Measurements from ENCODE around the gene FUZ. TPM values are rescaled to one million over a fixed set of nuclear protein-coding genes. Genes with fewer than 3 reads are reported as not detected.

The FUZ gene
- polyA plus RNA-seq, 12 donors, result 11.8 to 41.9 (median 16.0) TPM; not detected in 1

DNA sequence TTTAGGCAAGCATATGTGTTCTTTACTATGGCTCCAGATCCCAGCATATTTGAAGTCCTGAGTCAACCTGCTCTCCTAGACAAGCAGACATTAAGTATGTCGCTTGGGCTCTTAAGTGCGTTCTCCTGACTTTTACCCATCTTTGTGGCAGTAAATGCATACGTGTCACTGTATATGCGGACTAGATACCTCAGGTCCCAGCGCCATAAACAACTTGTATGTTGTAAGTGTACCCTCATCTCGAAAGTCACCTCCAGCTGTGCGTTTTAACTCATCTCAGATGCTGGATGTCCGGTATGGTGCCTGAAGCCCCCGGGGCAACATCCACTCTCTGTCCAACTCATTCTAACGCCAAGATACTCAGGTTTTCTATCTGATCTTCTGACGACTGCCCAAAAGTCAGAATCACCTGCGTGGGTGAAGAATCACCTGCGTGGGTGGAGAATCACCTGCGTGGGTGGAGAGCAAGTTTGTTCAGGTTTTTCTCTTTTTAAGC is 39.6 kb upstream of the FUZ start:
- no peak for DNase-seq

DNA sequence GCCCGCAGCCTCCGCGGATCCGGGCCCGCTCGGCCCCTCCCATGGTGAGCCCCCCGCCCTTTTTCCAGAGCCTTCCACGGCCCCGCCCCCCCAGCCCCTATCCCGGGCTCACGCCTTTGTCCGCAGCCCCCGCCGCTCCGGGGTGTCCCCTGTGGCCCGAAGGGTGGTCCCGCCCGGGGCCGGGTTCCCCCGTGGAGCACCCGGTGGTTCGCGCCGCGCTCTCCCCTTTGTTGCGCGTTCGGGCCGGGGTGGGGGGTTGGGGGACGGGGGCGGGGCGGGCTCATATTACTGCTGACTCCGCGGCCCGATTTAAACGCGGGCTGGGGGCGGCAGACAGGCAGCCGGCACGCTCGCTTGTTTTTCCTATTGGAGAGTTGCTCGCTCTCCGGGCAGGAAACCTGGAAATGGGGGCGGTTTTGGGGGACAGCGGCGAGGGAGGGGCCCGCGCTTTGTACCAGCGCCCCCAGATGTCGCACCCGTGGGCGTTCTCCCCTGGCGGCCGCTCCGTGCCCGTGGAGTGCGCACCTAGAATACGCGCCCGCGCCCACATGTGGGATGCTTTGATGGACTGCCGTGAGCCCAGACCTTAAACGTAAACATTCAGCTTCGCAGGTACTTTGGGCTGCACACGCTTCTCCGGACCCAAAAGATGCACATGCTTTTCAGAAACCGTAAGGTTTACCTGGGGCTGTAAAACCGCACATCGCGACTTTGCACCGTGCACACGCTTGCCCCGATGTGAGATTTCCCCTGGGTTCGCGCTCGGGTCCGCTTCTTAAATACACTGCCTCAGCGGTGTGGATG is 38.6 kb upstream of the FUZ start:
- peak; percentile 43 for DNase-seq

DNA sequence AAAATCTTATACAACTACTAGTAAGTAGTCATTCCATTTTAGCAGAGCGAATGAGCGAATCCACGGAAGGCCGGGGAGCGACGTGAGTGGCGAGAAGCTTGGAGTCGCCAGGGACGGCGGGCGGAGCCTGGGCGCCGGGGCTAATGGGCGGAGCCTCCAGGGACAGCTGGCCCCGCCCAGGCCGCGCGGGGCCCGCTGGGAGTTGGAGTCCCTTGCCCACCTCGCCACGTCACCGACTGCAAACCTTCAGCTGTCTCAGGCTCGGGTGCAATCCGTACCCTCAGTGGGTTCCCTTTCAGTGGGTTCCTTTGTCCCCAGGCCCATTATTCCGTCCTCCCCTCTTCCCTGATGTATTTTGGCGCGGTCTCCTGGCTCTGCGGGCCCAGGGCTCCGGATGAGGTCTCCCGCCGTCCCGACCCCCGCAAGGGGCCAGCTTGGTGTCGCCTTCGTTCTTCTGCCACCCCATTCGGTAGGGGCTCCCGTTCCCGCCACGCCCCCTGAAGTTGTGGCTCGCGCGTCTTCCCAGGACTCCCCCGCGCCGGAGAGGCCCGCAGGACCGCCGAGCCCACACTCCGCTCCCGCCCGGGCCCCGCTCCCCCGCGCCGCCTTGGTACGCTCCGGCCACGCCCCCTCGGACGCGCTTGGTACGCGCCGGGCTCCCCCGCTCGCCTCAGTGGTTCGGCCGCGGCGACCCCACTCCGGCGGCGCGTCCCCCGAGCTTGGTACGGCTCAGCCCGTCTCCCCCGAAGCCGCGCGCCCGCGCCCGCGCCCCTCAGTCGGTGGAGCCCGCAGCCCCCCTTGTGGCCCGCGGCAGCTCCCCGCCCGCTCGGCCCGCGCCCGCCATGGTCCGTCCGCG is 37.6 kb upstream of the FUZ start, which contains the start of gene PTOV1:
Gene PTOV1 (plus strand): TSS at position 673 of the 856 bp plus-strand sequence.
- peak; percentile 91 for DNase-seq

DNA sequence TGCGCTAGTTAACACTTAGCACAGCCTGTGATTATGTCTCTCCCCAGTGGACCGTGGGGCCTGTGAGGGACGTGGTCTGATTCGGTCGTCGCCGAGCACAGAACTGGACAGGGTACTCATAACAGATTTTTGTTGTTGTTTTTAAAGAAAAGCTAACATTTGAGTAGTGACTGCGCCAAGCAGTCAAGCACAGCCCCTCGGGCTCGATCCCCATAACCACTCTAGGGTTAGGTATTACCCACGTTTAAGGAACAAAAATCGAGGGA is 37.1 kb upstream of the FUZ start:
- DNase-seq, result no peak

DNA sequence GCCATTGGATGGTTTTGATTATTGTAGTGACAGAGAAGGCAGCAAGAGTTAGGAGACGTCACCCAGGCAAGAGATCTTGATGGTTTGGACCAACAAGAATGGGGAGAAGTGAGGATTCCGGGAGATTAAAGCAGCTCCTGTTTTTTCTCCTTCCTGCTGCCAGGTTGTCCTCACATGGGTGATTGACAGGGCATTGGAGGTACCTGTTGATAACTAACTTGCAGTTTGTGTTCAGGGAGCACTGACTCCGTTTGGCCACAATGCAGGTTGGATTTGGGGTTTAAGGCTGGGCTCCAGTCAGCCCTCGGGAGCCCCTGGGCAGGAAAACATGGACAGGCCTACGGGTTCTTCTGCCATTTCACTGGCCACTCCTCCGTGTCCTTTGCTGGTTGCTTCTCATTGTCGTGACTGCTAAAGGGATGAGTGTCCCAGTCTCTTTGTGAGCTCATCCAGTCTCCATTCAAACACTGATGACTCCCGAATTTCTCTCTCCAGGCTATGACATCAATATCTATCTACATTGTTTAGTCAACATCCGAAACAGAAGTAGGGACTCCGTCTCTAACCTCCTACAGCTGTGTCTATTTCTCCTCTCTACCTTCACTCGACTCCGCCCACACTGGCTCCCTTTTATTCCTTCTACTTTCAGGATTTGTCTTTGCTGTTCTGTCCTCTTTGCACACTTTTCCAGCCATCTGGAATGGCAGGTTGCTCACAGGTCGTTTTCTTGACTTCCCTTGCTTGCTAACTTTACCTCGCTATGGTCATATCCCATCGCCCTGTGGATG is 36.5 kb upstream of the FUZ start:
- DNase-seq, result no peak

DNA sequence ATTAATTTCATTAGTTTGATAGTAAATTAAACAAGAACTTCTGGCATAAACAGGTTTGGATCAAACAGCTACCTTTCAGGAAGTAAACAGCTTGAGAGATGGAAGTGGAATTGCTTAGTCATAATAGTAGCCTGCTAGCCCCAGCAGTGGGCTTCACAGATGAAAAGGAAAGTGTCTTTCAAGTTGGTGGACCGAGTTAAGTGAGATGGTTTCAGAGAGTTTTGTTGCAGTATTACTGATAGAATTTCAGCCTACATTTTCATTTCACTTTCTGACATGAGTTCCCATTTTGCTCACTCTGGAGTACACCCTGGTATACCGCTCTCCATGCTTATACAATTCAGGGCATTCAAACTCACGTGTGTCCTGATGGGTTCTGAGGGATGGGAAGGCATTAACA is 35.8 kb upstream of the FUZ start:
- DNase-seq, result no peak

DNA sequence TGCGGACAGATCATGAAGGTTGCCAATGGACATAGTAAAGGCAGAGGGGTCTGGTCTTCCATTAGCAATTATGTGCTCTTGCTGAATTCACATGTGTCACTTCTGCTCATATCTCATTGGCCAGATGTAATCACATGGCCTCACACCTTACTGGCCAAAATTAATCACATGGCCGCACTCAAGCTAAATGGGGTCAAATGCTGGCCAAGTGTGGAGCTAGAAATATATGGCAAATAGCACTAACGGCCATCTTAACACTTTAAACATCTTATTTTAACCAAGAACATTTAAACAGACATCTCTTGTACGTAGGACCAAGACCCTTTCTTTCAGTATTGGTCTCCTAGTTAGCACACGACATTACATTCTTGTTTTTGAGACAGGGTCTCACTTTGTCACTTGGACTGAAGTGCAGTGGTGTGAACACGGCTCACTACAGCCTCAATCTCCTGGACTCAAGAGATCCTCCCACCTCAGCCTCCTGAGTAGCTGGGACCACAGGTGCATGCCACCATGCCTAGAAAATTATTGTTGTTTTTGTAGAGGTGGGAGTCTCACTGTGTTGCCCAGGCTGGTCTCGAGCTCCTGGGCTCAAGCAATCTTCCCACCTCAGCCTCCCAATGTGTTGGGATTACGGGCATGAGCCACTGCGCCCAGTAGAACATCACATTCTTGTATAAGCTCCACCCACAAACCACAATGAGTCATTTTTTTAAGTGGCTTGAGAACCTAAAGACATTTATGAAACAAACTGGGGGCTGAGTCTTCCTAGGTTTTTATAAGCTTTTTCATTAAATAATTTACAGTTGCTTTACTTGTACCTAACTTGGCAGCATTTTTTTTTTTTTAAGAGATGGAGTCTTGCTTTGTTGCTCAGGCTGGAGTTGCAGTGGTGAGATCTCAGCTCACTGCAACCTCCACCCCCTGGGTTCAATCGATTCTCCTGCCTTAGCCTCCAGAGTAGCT is 34.9 kb upstream of the FUZ start:
- no peak for DNase-seq

DNA sequence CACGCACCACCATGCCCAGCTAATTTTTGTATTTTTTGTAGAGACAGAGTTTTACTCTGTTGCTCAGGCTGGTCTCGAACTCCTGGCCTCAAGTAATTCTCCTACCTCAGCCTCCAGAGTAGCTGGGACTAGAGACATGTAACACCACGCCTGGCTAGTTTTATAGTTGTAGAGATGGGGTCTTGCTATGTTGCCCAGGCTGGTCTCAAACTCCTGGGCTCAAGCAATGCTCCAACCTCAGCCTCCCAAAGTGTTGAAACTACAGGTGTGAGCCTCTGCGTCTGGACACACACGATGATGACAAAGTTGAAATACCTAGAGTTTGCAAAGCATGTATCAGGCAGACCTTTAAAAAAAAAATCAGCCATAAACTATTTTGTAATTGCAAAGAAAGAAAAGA is 33.3 kb upstream of the FUZ start:
- no peak for DNase-seq

DNA sequence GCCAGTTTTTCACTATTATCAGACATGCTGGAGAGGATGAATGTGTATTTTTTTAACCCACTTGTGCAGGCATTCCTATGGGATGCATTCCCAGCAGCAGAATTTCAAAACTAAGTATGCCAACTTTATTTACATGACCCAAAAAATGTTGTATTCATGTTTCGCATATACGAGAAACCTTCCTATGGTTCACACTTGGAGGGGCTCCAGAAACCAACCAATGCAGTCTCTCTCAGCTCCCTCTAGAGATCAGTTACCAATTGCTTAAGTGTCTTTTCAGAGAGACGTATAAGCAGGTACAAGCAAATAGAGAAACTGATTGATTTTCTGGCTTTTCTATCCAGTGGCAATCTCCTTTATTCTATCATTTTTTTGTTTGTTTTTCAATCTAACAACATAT is 32.3 kb upstream of the FUZ start:
- no peak for DNase-seq

DNA sequence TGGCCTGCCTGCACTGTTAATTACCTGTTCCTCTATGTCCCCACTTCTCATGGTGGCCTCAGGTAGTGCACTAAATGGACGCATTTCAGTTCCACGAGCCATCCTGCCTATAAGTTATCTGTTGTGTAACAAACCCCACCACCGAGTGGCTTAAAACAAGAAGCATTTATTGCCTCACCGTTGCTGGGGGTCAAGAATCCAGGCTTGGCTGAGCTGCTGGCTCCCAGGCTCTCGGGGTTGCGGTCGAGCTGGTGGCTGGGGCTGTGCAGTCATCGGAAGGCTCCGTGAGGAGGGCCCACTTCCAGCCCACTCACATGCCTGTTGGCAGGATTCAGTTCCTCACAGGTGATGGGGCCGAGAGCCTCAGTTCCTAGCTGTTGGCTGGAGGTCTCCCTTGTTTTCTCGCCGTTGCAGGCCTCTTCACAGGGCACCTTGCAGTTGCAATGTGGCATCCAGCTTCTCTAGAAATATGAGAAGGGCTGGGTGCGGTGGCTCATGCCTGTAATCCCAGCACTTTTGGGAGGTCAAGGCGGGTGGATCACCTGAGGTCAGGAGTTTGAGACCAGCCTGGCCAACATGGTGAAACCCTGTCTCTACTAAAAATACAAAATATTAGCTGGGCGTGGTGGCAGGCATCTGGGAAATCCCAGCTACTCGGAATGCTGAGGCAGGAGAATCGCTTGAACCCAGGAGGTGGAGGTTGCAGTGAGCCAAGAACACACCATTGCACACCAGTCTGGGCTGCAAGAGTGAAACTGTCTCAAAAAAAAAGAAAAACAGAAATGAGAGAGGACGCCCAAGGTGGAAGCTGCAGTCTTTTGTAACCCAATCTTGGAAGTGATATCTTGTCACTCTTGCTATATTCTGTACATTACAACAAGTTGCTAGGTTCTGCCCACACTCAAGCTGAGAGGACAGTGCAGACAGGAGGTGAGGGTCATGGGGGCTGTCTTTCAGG is 31.3 kb upstream of the FUZ start:
- DNase-seq, result no peak

DNA sequence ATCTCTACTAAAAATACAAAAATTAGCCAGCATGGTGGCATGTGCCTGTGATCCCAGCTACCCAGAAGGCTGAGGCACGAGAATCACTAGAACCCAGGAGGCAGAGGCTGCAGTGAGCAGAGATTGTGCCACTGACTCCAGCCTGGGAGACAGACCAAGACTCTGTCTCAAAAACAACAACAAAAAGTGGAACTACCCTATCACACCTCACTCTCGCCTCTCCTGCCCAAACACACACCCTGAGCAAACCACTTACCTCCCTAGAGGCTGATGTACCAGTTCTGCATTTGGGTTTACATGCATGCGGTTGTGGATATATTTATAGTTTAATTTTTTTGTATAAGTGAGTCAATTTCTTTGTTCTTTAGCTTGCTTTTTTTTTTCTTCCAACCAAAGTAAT is 30.2 kb upstream of the FUZ start:
- no peak for DNase-seq

DNA sequence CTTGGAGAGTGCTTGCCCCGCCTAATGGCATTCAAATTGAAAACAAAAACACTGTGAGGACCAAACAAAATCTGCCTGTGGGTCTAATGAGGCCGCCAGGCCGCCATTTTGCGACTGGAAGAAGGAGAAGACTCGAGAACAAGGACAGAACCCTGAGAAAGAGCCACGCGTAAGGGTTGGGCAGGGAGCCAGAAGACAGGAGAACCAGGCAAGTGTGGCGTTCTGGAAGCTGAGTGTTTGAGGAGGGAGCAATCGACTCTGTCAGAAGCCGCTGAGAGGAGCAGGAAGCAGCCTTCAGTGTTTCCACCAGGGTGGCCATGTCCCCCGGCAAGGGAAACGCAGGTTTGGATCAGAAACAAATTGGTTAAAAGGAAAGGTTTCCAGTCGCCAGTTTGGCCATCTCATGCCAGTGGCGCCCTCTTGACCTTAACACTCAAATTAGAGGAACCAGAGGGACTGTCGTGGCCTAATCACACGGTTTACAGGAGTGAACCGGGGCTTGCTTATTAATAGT is 27.7 kb upstream of the FUZ start:
- DNase-seq, result no peak

DNA sequence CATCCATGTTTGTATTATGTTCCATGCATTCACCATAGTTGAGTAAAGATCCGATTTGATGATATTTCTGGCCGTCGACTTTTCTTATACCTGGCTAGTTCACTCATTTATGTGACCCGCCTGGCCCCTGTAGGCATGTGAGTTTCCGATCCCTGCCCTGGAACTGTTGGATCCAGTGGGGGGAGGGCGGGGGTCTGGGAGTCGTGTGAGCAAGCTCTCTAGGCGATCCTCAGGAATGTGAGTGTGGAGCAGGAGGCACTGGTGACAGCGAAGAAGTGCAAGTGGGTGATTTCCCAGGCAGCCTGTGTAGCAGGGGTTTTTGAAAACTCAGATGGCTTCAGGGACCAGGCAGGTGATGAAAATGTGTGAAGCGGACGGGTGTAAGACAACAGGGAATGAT is 27.2 kb upstream of the FUZ start:
- DNase-seq, result no peak

DNA sequence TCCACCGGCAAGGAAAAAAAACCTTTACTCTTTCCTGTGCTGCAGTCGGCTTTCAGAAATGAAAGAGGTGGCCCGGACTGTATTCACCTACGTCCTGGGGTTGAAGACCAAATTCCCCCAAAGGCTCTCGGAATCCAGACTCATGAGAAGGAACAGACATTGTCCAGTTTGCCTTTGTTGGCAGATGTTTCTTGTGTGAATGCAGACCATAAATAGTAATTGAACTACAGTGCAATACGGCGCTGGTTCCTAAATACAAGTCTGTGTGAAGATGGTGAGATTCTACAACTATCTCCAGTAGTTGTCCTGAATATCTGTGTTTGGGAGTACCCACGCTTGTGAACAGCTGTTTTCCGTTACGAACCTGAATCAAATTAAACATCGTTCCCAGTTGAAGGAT is 26.6 kb upstream of the FUZ start:
- no peak for DNase-seq

DNA sequence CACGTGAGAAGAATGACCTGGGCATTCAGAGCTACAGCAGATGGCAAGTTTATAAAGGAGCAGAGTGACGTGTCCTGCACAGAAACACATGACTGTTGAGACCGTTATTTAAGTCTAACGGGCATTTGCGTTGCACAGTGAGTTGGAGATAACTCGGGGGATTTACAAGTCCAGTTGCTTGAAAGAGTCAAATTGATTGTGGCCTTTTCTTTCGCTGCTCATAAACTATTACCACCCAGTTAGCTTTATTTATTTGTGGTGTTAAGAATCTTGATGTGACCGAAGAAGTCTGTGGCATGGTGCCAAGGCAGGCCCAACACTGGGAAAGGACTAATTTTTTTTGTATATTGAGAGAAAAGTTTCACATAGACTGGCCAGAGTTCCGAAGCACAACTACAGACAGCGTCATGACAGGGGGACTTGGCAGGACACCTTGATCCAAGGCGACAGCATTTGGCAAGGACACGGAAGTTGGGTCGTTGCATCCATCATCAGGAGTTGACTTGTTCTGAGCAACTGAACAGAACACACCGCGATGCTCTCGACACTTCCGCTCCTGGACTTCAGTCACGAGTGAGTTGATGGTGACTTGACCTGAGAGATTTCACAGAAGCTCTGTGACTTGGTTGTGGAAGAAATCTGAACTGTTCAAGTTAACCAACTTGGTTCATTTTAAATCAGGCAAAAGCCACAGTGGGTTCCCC is 25.9 kb upstream of the FUZ start:
- no peak for DNase-seq

DNA sequence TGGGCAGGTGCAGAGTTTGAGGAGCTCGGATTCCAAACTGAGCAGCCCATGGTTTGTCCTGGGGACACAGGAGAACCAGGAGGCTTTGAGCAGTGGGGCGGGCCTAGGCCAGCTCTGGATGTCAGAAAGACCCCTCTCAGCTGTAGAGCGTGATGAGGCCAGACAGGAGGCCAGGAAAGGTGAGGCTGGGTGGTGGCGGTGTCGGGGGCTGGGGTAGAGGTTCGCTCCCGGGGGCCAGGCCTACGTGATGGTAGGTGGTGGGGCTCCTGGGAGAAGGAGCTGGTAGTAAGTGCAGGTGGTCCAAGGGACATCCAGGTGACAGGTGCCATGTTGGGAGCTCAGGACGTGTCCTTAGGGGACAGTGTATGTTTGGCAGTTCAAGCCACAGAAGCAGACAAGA is 24.3 kb upstream of the FUZ start:
- no peak for DNase-seq

DNA sequence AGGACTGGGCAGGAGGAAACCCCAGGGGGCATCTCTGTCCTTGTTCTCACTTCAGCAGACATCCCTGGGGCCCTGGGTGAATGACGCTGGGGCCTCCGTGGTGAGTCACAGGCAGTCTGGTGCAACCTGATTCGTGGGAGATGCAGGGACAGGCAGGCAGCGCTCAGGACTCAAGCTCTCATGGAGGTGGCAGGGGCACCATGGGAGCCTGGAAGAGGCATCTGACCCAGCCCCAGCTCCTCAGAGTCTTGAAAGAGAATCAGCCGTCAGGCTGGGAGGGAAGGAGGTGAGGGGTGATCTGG is 23.9 kb upstream of the FUZ start:
- no peak for DNase-seq

DNA sequence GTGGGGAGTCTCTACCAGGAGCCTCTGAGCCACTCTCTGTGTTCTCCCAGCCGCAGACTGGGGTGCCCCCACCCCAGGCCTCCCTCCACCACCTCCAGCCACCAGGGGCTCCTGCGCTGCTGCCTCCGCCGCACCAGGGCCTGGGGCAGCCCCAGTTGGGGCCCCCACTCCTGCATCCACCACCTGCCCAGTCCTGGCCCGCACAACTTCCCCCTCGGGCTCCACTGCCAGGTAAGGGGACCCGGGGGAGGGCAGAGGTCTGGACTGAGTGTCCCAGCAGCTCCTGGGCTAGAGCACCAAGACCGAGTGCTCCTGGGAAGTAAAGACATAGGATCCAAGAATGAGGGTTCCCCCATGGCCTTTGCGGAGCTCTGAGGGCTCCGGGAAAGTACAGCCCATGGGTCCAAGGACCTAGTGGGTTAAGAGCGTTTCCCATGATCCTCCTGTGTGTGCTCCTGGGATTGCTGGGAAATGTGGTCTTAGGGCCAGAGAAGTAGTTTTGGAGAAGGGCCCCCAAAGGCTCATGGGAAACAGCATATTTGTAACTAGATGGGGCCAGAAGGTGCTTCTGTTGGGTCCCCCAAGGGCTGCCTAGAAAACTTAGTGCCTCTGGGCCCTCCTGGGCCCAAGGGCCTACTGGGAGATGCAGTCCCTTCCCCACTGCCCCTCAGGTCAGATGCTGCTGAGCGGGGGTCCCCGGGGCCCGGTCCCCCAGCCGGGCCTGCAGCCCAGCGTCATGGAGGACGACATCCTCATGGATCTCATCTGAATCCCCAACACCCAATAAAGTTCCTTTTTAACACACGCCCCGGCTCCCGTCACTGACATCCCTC is 23.3 kb upstream of the FUZ start:
- DNase-seq, result no peak
